Measurements from ENCODE around the gene LINC00632. TPM values are rescaled to one million over a fixed set of nuclear protein-coding genes. Genes with fewer than 3 reads are reported as not detected.
A peak's percentile ranks its signal among the peaks of the same experiment; 100 is the strongest.

The LINC00632 gene
- total RNA-seq, 2 experiments from 2014 or later, result 0.41 to 0.43 TPM

DNA sequence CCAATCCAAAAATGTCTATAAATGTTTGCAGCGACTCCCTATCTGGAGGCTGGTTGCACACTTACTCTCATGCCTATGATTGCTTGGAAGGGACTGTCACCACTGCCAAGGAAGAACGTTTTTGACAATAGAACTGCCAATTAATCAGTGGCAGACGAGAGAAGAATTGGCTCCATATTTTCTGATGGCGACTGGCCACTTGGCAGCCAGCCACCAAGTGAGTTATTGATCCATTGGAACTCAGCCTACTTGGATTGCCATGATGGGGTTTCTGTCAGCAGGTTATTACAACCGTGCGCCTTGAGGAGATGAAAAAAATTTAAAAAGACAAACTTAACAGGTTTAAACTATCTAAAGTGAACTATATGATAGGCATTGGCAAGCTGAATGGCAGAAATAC, 47.4 kb downstream of the LINC00632 start:
- intact Hi-C loops (cut with micrococcal nuclease), result no loop called here
- ChIA-PET POLR2A (no interaction called here), CTCF (interaction anchor here (1.1 kb wide), 1 partner anchor 10 kb away, joined by 4 read pairs; no protein-coding TSS in a partner anchor)
- H3K27ac Mint-ChIP-seq, result no peak overlapping the region
- TF ChIP-seq, protein P1, sequence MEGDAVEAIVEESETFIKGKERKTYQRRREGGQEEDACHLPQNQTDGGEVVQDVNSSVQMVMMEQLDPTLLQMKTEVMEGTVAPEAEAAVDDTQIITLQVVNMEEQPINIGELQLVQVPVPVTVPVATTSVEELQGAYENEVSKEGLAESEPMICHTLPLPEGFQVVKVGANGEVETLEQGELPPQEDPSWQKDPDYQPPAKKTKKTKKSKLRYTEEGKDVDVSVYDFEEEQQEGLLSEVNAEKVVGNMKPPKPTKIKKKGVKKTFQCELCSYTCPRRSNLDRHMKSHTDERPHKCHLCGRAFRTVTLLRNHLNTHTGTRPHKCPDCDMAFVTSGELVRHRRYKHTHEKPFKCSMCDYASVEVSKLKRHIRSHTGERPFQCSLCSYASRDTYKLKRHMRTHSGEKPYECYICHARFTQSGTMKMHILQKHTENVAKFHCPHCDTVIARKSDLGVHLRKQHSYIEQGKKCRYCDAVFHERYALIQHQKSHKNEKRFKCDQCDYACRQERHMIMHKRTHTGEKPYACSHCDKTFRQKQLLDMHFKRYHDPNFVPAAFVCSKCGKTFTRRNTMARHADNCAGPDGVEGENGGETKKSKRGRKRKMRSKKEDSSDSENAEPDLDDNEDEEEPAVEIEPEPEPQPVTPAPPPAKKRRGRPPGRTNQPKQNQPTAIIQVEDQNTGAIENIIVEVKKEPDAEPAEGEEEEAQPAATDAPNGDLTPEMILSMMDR (IDR thresholded peaks at IDR 0.05), result no peak
- no peaks in the 10 kb centered on the region for H3K36me3 Mint-ChIP-seq (ENCODE audit: low read depth)
- no peaks in the 10 kb centered on the region for H3K4me1 Mint-ChIP-seq (ENCODE audit: low read depth)
- no peak overlapping the region for H3K4me3 Mint-ChIP-seq
- DNase-seq (no peak), ATAC-seq (no peak)
- H3K27me3 Mint-ChIP-seq, result peaks cover 2% of the 10 kb centered on the region
- no peaks in the 10 kb centered on the region for H3K9me3 Mint-ChIP-seq

DNA sequence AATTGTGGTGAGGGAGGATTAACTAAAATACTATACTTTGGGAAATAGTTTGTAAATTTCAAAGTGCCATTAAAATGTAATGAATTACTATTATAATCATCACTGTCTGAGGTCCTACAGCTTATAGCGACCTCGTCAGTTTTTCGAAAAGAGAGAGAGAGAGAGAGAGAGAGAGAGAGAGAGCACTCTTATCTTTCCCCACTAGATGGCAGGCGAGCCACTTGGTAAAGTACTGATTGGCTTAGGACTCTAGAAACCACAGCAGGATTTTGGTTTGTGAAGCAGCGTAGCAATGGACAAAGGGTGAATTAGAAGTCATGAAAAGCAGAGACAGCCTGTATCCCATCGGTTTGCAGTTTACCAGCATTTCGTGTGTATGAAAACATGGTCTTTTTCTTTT, 52.5 kb downstream of the LINC00632 start:
- Mint-ChIP-seq H3K27ac (no peak overlapping the region), H3K9me3 (no peaks in the 10 kb centered on the region), H3K36me3 (ENCODE audit: low read depth) (no peaks in the 10 kb centered on the region), H3K27me3 (peaks cover 13% of the 10 kb centered on the region), H3K4me1 (ENCODE audit: low read depth) (peaks cover 6% of the 10 kb centered on the region), H3K4me3 (no peak overlapping the region)
- ATAC-seq (no peak), DNase-seq (peak; percentile 52)
- TF ChIP-seq, protein P1 (IDR thresholded peaks at IDR 0.05), result peak; percentile 59
- POLR2A ChIA-PET, result no interaction called here
- CTCF ChIA-PET, result interaction anchor here (1.1 to 2.6 kb wide), 4 partner anchors 10 to 29 kb away, joined by 3 to 10 read pairs (median 6); no protein-coding TSS in a partner anchor
- intact Hi-C loops (cut with micrococcal nuclease), result no loop called here

DNA sequence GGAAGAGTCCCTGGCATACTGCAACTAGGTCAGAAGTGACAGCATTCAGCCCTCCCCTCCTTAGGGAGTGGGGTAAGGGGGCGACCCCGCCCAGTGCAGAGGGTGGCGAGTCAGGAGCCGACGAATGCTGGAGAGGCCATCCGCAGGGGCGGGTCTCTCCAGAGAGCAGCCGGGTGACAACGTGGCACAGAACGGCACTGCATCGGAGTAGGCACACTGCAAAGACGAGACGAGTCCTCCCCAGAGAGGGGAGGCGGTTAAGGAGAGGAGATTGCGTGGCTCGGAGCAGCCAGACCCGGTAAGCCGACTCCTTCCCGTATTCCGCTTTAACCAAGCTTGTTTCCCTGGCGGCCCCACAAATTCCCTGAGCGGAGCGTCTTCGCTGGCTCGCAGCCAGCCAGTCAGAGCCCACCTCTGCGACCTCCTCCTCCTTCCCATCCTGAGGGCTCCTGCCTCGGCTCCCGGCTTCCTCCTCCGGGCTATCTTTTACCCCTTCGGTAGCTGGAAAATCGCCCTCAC, 54.9 kb downstream of the LINC00632 start:
- peak; percentile 66 for ATAC-seq
- DNase-seq, result peak; percentile 21
- Mint-ChIP-seq H3K36me3 (ENCODE audit: low read depth) (no peaks in the 10 kb centered on the region), H3K27ac (no peak overlapping the region), H3K27me3 (peaks cover 13% of the 10 kb centered on the region), H3K4me3 (peak overlapping the region; percentile 50), H3K4me1 (ENCODE audit: low read depth) (peaks cover 6% of the 10 kb centered on the region), H3K9me3 (no peaks in the 10 kb centered on the region)
- TF ChIP-seq, protein P1 (IDR thresholded peaks at IDR 0.05), result no peak
- intact Hi-C loops (cut with micrococcal nuclease), result no loop called here
- POLR2A ChIA-PET, result no interaction called here
- CTCF ChIA-PET, result interaction anchor here (1.9 to 2.5 kb wide), 2 partner anchors 9 to 514 kb away, joined by 6 to 7 read pairs; no protein-coding TSS in a partner anchor

DNA sequence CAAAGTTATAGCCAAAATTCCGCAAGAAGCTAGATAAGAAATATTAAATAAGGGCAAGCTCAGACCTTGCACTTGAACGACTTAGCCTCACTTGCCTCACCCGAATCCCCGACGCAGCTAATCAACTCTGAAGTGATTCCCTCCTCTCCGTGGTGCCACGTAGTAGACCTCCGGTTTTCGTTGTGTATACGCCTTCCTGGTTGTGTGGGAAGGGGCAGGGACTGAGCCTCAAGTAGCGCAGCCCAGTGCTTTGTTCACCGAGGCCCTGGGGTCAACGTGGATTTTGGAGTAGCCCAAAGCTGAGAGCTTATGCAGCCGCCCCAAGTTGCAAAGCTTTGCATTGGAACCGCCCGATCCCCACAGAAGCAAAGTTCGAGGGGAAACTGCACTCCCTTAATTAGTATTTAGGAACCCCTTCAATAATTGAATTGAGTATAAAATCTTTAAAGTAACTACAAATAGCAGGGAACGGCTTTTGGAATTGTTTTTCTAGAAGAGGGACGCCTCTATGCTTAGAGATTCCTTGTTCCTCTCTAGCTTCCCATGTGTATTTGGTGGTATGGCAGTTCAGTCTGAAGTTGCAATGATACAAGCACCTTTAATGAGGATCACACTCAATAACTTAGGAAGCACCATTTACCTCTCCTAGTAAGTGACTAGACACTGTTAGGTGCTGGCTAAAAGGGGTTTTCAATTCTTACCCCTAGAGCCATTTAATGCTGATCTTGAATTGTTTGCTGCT, 55.7 kb downstream of the LINC00632 start:
- ChIA-PET POLR2A (no interaction called here), CTCF (interaction anchor here (0.7 to 2.5 kb wide), 5 partner anchors 10 to 513 kb away, joined by 4 to 7 read pairs (median 5); no protein-coding TSS in a partner anchor)
- Mint-ChIP-seq H3K36me3 (ENCODE audit: low read depth) (no peaks in the 10 kb centered on the region), H3K27ac (no peak overlapping the region), H3K4me1 (ENCODE audit: low read depth) (peaks cover 6% of the 10 kb centered on the region), H3K9me3 (no peaks in the 10 kb centered on the region), H3K4me3 (peak overlapping the region; percentile 50), H3K27me3 (peaks cover 11% of the 10 kb centered on the region)
- intact Hi-C loops (cut with micrococcal nuclease), result no loop called here
- no peak for DNase-seq
- TF ChIP-seq, protein P1 (IDR thresholded peaks at IDR 0.05), result no peak
- no peak for ATAC-seq

DNA sequence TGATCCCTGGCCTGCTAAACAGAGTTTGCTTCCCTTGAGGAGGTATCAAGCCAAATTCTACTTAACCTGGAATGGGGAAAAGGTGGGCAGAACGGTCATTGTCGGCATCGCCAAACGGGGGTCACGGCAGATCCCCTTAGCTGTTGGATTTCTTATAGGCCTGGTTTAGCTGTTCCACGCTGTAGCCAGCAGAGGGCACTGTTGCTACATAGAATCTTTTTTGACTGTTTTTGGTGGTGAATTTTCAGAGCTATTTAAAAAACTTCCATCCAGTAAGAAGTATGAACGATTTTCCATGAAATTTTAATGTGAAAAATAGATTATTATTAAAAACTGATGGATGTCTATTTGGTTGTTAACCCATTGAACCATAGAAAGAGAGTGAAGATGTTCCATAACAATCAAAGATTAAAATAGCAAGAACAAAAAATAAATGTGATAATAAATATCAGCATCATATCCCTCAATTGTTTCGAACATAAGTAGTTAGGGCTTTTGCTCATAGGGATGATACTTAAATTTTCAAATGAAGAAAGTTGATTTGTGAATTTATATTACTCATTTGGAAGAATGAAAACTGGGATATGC, 56.6 kb downstream of the LINC00632 start:
- ATAC-seq, result no peak
- H3K4me1 Mint-ChIP-seq (ENCODE audit: low read depth), result peaks cover 6% of the 10 kb centered on the region
- peak overlapping the region; percentile 8 for H3K4me3 Mint-ChIP-seq
- no peaks in the 10 kb centered on the region for H3K9me3 Mint-ChIP-seq
- intact Hi-C loops (cut with micrococcal nuclease), result no loop called here
- CTCF ChIA-PET, result interaction anchor here (0.7 to 2.5 kb wide), 6 partner anchors 9 to 512 kb away, joined by 4 to 7 read pairs (median 4); no protein-coding TSS in a partner anchor
- H3K27ac Mint-ChIP-seq, result no peak overlapping the region
- no peaks in the 10 kb centered on the region for H3K36me3 Mint-ChIP-seq (ENCODE audit: low read depth)
- H3K27me3 Mint-ChIP-seq, result peaks cover 11% of the 10 kb centered on the region
- POLR2A ChIA-PET, result no interaction called here
- DNase-seq, result peak; percentile 45
- TF ChIP-seq, protein P1 (IDR thresholded peaks at IDR 0.05), result peak; percentile 58
